Germinal center (tissue), 1 donor: ENCODE results near the gene SUPT3H.
"Not testable (repeated sequence)": the region's sequence is repeated elsewhere in the genome, so short reads cannot be mapped to it uniquely, and the experiment has no call there.

Experiments
- DNase-seq: peaks from one replicate; pipeline ENCODE4 v3.0.0; 2012; ENCODE audit warnings: mixed read lengths, low spot score

Gene SUPT3H

GRCh38 chr6:44892579-44892978 is 485.2 kb downstream of the SUPT3H start:
- no peak for DNase-seq

GRCh38 chr6:44879071-44879470 is 498.7 kb downstream of the SUPT3H start:
- not testable (repeated sequence) for DNase-seq

- not testable (repeated sequence) for DNase-seq
Measured at GRCh38 chr6:44876638-44877037, 501.1 kb downstream of the SUPT3H start.

GRCh38 chr6:44869321-44869897 is 508.3 kb downstream of the SUPT3H start:
- DNase-seq: no peak

- DNase-seq: no peak
Measured at GRCh38 chr6:44868910-44869309, 508.8 kb downstream of the SUPT3H start.

- DNase-seq: no peak
Measured at GRCh38 chr6:44868335-44868668, 509.4 kb downstream of the SUPT3H start.

GRCh38 chr6:44867571-44868334 is 510.0 kb downstream of the SUPT3H start:
- DNase-seq: no peak

- not testable (repeated sequence) for DNase-seq
Measured at GRCh38 chr6:44865184-44865583, 512.5 kb downstream of the SUPT3H start.

- DNase-seq: no peak
Measured at GRCh38 chr6:44859901-44860410, 517.8 kb downstream of the SUPT3H start.

- DNase-seq: no peak
Measured at GRCh38 chr6:44858998-44859397, 518.7 kb downstream of the SUPT3H start.

GRCh38 chr6:44856479-44856878 is 521.3 kb downstream of the SUPT3H start:
- no peak for DNase-seq

- no peak for DNase-seq
Measured at GRCh38 chr6:44855562-44856411, 521.9 kb downstream of the SUPT3H start.

- no peak for DNase-seq
Measured at GRCh38 chr6:44854712-44855443, 522.9 kb downstream of the SUPT3H start.

GRCh38 chr6:44851176-44851575 is 526.6 kb downstream of the SUPT3H start:
- DNase-seq: no peak

- DNase-seq: no peak
Measured at GRCh38 chr6:44850312-44850711, 527.4 kb downstream of the SUPT3H start.

- no peak for DNase-seq
Measured at GRCh38 chr6:44849806-44850205, 527.9 kb downstream of the SUPT3H start.

GRCh38 chr6:44843734-44844133 is 534.0 kb downstream of the SUPT3H start:
- DNase-seq: no peak

GRCh38 chr6:44842616-44843015 is 535.1 kb downstream of the SUPT3H start:
- DNase-seq: no peak

- no peak for DNase-seq
Measured at GRCh38 chr6:44841829-44842228, 535.9 kb downstream of the SUPT3H start.

GRCh38 chr6:44837741-44838140 is 540.0 kb downstream of the SUPT3H start:
- DNase-seq: no peak

- no peak for DNase-seq
Measured at GRCh38 chr6:44837255-44837654, 540.5 kb downstream of the SUPT3H start.

GRCh38 chr6:44833248-44833647 is 544.5 kb downstream of the SUPT3H start:
- no peak for DNase-seq
